ENCODE results near the gene AWAT2. TPM values are rescaled to one million over a fixed set of nuclear protein-coding genes. Genes with fewer than 3 reads are reported as not detected.

AWAT2 gene
- total RNA-seq, 1 donor: not detected

- H3K27ac ChIP-seq (ENCODE audit: low read depth, low read length): no peak overlapping the region
- no peak for TF ChIP-seq CTCF (IDR thresholded peaks at IDR 0.05; ENCODE audit: extremely low read depth, low read depth, low read length)
- no peaks in the 10 kb centered on the region for H3K4me1 ChIP-seq (ENCODE audit: insufficient read depth, low read length)
- no peak overlapping the region for H3K4me3 ChIP-seq (ENCODE audit: insufficient read depth, low read length)
- H3K36me3 ChIP-seq (ENCODE audit: insufficient read depth, low read length): no peaks in the 10 kb centered on the region
- no peaks in the 10 kb centered on the region for H3K79me2 ChIP-seq (ENCODE audit: insufficient read depth, low read length)
- DNase-seq (ENCODE audit: insufficient read length, low spot score, missing footprints): no peak
- no peak overlapping the region for H2AFZ ChIP-seq (ENCODE audit: low read length)
- H4K20me1 ChIP-seq (ENCODE audit: insufficient read depth, low read length): no peaks in the 10 kb centered on the region
- H3K27me3 ChIP-seq (ENCODE audit: insufficient read depth, low read length): peaks cover 14% of the 10 kb centered on the region
- H3K9me3 ChIP-seq (ENCODE audit: low read depth, low read length): peaks cover 3% of the 10 kb centered on the region
- H3K4me2 ChIP-seq (ENCODE audit: insufficient read depth, low read length): no peak overlapping the region
Observed at GRCh38 chrX:70079870-70080269, 30.1 kb upstream of the AWAT2 start.

GRCh38 chrX:70079297-70079696 is 29.6 kb upstream of the AWAT2 start:
- no peak overlapping the region for H3K4me3 ChIP-seq (ENCODE audit: insufficient read depth, low read length)
- H3K4me2 ChIP-seq (ENCODE audit: insufficient read depth, low read length): no peak overlapping the region
- no peaks in the 10 kb centered on the region for H3K4me1 ChIP-seq (ENCODE audit: insufficient read depth, low read length)
- no peak for DNase-seq (ENCODE audit: insufficient read length, low spot score, missing footprints)
- no peaks in the 10 kb centered on the region for H4K20me1 ChIP-seq (ENCODE audit: insufficient read depth, low read length)
- peaks cover 3% of the 10 kb centered on the region for H3K9me3 ChIP-seq (ENCODE audit: low read depth, low read length)
- no peaks in the 10 kb centered on the region for H3K79me2 ChIP-seq (ENCODE audit: insufficient read depth, low read length)
- no peak overlapping the region for H2AFZ ChIP-seq (ENCODE audit: low read length)
- no peaks in the 10 kb centered on the region for H3K36me3 ChIP-seq (ENCODE audit: insufficient read depth, low read length)
- no peak for TF ChIP-seq CTCF (IDR thresholded peaks at IDR 0.05; ENCODE audit: extremely low read depth, low read depth, low read length)
- H3K27me3 ChIP-seq (ENCODE audit: insufficient read depth, low read length): peaks cover 14% of the 10 kb centered on the region
- no peak overlapping the region for H3K27ac ChIP-seq (ENCODE audit: low read depth, low read length)

- no peak for TF ChIP-seq CTCF (IDR thresholded peaks at IDR 0.05; ENCODE audit: extremely low read depth, low read depth, low read length)
Observed at GRCh38 chrX:70066646-70067045, 16.9 kb upstream of the AWAT2 start.

GRCh38 chrX:70062961-70063550 is 13.3 kb upstream of the AWAT2 start:
- Histone ChIP-seq H3K4me2 (ENCODE audit: insufficient read depth, low read length) (no peak overlapping the region), H3K79me2 (ENCODE audit: insufficient read depth, low read length) (no peaks in the 10 kb centered on the region), H3K9me3 (ENCODE audit: low read depth, low read length) (no peaks in the 10 kb centered on the region), H2AFZ (ENCODE audit: low read length) (no peak overlapping the region), H4K20me1 (ENCODE audit: insufficient read depth, low read length) (no peaks in the 10 kb centered on the region), H3K27ac (ENCODE audit: low read depth, low read length) (no peak overlapping the region), H3K27me3 (ENCODE audit: insufficient read depth, low read length) (no peaks in the 10 kb centered on the region), H3K4me1 (ENCODE audit: insufficient read depth, low read length) (no peaks in the 10 kb centered on the region), H3K36me3 (ENCODE audit: insufficient read depth, low read length) (no peaks in the 10 kb centered on the region), H3K4me3 (ENCODE audit: insufficient read depth, low read length) (no peak overlapping the region)
- no peak for TF ChIP-seq CTCF (IDR thresholded peaks at IDR 0.05; ENCODE audit: extremely low read depth, low read depth, low read length)
- DNase-seq (ENCODE audit: insufficient read length, low spot score, missing footprints): no peak

More at GRCh38 chrX:70066646-70067045, 16.9 kb upstream of the AWAT2 start:
- Histone ChIP-seq H2AFZ (ENCODE audit: low read length) (no peak overlapping the region), H3K4me2 (ENCODE audit: insufficient read depth, low read length) (no peak overlapping the region), H3K27me3 (ENCODE audit: insufficient read depth, low read length) (no peaks in the 10 kb centered on the region), H3K79me2 (ENCODE audit: insufficient read depth, low read length) (no peaks in the 10 kb centered on the region), H4K20me1 (ENCODE audit: insufficient read depth, low read length) (no peaks in the 10 kb centered on the region), H3K9me3 (ENCODE audit: low read depth, low read length) (no peaks in the 10 kb centered on the region), H3K36me3 (ENCODE audit: insufficient read depth, low read length) (no peaks in the 10 kb centered on the region), H3K4me3 (ENCODE audit: insufficient read depth, low read length) (no peak overlapping the region), H3K27ac (ENCODE audit: low read depth, low read length) (no peak overlapping the region), H3K4me1 (ENCODE audit: insufficient read depth, low read length) (no peaks in the 10 kb centered on the region)
- DNase-seq (ENCODE audit: insufficient read length, low spot score, missing footprints): no peak
